Measurements from ENCODE around the gene ARHGAP26.

DNA sequence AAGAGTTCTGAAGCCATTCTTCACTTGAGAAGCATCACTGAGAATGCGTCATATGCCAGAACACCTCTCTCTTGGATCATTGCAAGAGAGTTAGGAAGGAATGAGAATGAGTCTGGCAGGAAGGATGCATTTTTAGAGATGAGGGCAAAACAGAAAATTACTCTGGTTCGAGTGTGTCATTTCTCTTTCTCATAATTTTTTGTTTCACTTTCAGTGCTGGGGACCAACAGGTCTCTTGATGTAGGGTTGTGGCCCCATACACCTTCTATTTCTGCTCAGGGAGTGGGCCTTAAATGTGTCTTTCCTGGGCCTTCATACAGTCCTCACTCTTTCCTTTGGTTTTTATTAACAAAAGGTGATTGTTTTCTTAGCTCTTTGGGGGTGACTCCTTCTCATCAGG is 330.9 kb downstream of the ARHGAP26 start:
- TF ChIP-seq CTCF (IDR thresholded peaks at IDR 0.05) (no peak), POLR2A (IDR thresholded peaks at IDR 0.05) (no peak)
